OCI-LY7 (cell line): ENCODE results near the gene CCT8.

Experiments
- EZH2phosphoT487 ChIP-seq: fragments of 200-600 bp; sonication (generic); IDR thresholded peaks from 2 replicates; pipeline ENCODE4 v1.6.1; 2018; ENCODE audit warnings: low read depth, borderline replicate concordance, mild to moderate bottlenecking, mixed run types, antibody characterized with exemption, low read length, moderate library complexity, mixed read lengths
- TF ChIP-seq, protein P1 (sequence below): fragments of 200-600 bp; sonication (generic); conservative IDR thresholded peaks from 2 replicates; pipeline ENCODE4 v1.5.1; 2014; ENCODE audit warnings: mild to moderate bottlenecking, antibody characterized with exemption, low read length, moderate library complexity, mixed read lengths

- TF ChIP-seq, protein P1, sequence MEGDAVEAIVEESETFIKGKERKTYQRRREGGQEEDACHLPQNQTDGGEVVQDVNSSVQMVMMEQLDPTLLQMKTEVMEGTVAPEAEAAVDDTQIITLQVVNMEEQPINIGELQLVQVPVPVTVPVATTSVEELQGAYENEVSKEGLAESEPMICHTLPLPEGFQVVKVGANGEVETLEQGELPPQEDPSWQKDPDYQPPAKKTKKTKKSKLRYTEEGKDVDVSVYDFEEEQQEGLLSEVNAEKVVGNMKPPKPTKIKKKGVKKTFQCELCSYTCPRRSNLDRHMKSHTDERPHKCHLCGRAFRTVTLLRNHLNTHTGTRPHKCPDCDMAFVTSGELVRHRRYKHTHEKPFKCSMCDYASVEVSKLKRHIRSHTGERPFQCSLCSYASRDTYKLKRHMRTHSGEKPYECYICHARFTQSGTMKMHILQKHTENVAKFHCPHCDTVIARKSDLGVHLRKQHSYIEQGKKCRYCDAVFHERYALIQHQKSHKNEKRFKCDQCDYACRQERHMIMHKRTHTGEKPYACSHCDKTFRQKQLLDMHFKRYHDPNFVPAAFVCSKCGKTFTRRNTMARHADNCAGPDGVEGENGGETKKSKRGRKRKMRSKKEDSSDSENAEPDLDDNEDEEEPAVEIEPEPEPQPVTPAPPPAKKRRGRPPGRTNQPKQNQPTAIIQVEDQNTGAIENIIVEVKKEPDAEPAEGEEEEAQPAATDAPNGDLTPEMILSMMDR, result no peak
- no peak for TF ChIP-seq EZH2phosphoT487
Observed at GRCh38 chr21:29092102-29092959, 18.9 kb upstream of the CCT8 start.
